AG04449 (cell line): ENCODE results near the gene TRIM10.

Experiments
- CTCF ChIA-PET: fragments of 350-600 bp; formaldehyde crosslinking; extraction: SDS; loops from one replicate; lab custom pipeline; 2021; ENCODE audit warnings: antibody characterized with exemption; lab: Yijun Ruan, JAX
- POLR2A ChIA-PET: fragments of 400-600, 350-600 bp; formaldehyde crosslinking; extraction: SDS; loops from one replicate; lab custom pipeline; 2020; ENCODE audit warnings: antibody characterized with exemption, inconsistent platforms; lab: Yijun Ruan, JAX
- DNase-seq: peaks from one replicate; pipeline ENCODE4 v3.0.0-alpha.2; 2010; ENCODE audit warnings: low read depth, low spot score
- H3K4me3 ChIP-seq: 2 replicates; pipeline ENCODE4 v1.5.1; 2011; ENCODE audit warnings: low read depth, mild to moderate bottlenecking, control low read depth, low read length
- TF ChIP-seq, protein P1 (sequence below): IDR thresholded peaks from one replicate; pipeline ENCODE4 v1.5.1; 2011; ENCODE audit warnings: mild to moderate bottlenecking, moderate library complexity, low read length, control low read depth, inconsistent platforms; ENCODE audit not compliant: insufficient read depth; ENCODE audit errors: missing control alignments

The TRIM10 gene

DNA sequence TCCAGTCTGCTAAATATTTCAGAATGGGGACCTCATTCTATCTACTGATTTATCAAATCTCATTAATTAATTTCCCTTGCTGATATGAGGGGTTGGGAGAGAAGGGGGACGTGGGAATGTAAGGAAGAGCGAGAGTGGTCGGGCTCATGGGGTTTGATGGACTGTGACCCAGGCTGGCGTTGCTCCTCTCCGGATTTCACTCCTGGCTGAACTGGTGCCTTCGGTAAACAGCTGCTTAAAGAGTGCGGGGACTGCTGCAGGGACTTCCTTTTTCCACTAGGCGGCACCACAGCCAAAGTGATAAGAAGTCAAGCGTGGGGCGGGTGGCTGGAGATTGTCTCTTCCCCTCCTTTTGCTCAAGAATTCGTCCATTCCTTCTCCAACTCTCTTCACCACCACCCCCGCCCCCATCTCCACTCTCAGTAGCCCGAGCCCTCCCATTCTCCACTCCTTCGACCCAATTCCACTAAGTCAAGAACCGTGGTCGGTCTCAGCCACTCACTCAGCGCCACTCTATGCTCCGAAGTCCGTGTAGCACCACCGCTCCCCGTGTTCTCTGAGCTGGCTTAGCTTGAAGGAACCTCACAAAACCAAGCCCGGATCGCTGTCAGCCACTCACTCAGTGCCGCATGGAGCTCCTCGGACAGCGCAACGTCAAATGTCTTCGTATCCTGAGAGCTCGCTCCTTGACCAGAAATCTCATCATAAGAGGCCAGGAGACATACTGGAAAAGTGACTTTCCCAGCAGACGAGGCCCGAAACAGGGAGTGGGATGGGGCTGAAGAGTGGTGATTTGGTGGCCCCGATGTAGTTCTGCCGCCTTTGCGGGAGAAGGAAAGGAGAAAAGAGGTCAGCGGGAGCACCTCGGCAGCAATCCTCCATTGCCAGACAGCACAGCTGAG is 57.8 kb downstream of the TRIM10 start:
- H3K4me3 ChIP-seq, result peak overlapping the region; percentile 56
- ChIA-PET POLR2A (no interaction called here), CTCF (interaction anchor here (0.7 to 22.6 kb wide), 30 partner anchors 9 to 294 kb away, joined by 3 to 444 read pairs (median 5); partner anchors contain the start of genes TRIM31 and TRIM40)
- TF ChIP-seq, protein P1, sequence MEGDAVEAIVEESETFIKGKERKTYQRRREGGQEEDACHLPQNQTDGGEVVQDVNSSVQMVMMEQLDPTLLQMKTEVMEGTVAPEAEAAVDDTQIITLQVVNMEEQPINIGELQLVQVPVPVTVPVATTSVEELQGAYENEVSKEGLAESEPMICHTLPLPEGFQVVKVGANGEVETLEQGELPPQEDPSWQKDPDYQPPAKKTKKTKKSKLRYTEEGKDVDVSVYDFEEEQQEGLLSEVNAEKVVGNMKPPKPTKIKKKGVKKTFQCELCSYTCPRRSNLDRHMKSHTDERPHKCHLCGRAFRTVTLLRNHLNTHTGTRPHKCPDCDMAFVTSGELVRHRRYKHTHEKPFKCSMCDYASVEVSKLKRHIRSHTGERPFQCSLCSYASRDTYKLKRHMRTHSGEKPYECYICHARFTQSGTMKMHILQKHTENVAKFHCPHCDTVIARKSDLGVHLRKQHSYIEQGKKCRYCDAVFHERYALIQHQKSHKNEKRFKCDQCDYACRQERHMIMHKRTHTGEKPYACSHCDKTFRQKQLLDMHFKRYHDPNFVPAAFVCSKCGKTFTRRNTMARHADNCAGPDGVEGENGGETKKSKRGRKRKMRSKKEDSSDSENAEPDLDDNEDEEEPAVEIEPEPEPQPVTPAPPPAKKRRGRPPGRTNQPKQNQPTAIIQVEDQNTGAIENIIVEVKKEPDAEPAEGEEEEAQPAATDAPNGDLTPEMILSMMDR, result peak; percentile 86
- DNase-seq, result peak; percentile 45

DNA sequence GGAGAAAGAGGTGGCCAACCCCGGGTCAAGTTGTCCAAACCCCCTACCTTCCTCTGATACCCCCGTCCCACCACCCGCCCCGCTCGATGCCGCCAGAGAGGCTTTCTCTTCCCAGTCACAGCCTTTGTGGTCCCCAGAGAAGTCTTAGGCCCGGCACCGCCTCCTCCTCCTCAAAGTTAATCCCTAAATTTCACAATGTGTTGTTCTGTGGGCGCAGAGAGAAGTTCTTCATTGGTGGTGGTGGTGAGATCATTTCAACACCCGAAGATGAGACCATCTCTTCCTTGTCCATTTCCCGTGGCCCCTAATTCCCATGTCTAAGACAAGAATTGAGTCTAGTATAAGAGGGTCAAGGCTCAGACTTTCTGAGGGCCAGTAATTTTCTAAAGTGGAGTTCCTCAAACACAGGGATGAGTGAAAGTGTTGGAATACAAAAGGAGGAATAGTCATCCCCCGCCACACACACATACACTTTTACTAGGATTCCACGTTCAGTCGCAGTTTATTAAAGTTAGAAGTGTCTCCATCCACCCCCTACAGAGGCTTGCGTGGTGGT is 58.5 kb downstream of the TRIM10 start:
- DNase-seq, result no peak
- TF ChIP-seq, protein P1, result no peak
- ChIA-PET CTCF (interaction anchor here (0.7 to 22.6 kb wide), 29 partner anchors 8 to 295 kb away, joined by 3 to 444 read pairs (median 6); partner anchors contain the start of genes POLR1H, PPP1R11 and TRIM40), POLR2A (interaction anchor here (1.1 kb wide), 1 partner anchor 11 kb away, joined by 4 read pairs; no protein-coding TSS in a partner anchor)
- peak overlapping the region; percentile 53 for H3K4me3 ChIP-seq
